Fibroblast of lung (primary cell): ENCODE measurements around the gene PIP4K2B. TPM values are rescaled to one million over a fixed set of nuclear protein-coding genes. Genes with fewer than 3 reads are reported as not detected.

Source experiments
- DNase-seq, 2 donors: peaks; one replicate each; pipeline versions ENCODE4 v3.0.0 to v3.0.0-alpha.2; 2010; ENCODE audit warnings: low read depth in 2 of 2
- H2AFZ ChIP-seq: 2 replicates; pipeline ENCODE4 v1.5.1; 2012; ENCODE audit warnings: low read length, control low read depth, inconsistent platforms
- H3K27ac ChIP-seq: 2 replicates; pipeline ENCODE4 v1.5.1; 2011; ENCODE audit warnings: low read length, control low read depth; ENCODE audit not compliant: insufficient read depth
- H3K27me3 ChIP-seq: 2 replicates; pipeline ENCODE4 v1.5.1; 2011; ENCODE audit warnings: mild to moderate bottlenecking, low read length; ENCODE audit not compliant: control insufficient read depth, insufficient read depth
- H3K36me3 ChIP-seq: 2 replicates; pipeline ENCODE4 v1.5.1; 2011; ENCODE audit warnings: low read length; ENCODE audit not compliant: control insufficient read depth, insufficient read depth
- H3K4me1 ChIP-seq: 2 replicates; pipeline ENCODE4 v1.5.1; 2011; ENCODE audit warnings: low read length; ENCODE audit not compliant: control insufficient read depth, insufficient read depth; ENCODE audit errors: extremely low read depth
- H3K4me2 ChIP-seq: 2 replicates; pipeline ENCODE4 v1.5.1; 2011; ENCODE audit warnings: low read length, control low read depth; ENCODE audit not compliant: insufficient read depth; ENCODE audit errors: extremely low read depth
- H3K4me3 ChIP-seq, 4 experiments: fragments of 200-600 bp in 1 of 4; sonication (generic) in 1 of 4; replicated peaks in 1 of 4; 2 replicates each; pipeline ENCODE4 v1.5.1; 2011 to 2016; ENCODE audit warnings: low read length in 4 of 4, low read depth in 3 of 4, mild to moderate bottlenecking in 3 of 4, control low read depth in 2 of 4, inconsistent platforms in 1 of 4, mixed read lengths in 1 of 4; ENCODE audit not compliant: insufficient read depth in 1 of 4; ENCODE audit errors: control extremely low read depth in 1 of 4
- H3K79me2 ChIP-seq: 2 replicates; pipeline ENCODE4 v1.5.1; 2012; ENCODE audit warnings: mild to moderate bottlenecking, low read length, inconsistent platforms; ENCODE audit not compliant: control insufficient read depth, insufficient read depth
- H3K9ac ChIP-seq: 2 replicates; pipeline ENCODE4 v1.5.1; 2011; ENCODE audit warnings: mild to moderate bottlenecking, low read length, control low read depth; ENCODE audit not compliant: insufficient read depth
- H3K9me3 ChIP-seq: 2 replicates; pipeline ENCODE4 v1.5.1; 2012; ENCODE audit warnings: low read depth, low read length; ENCODE audit not compliant: control insufficient read depth, insufficient read depth
- H4K20me1 ChIP-seq: 2 replicates; pipeline ENCODE4 v1.5.1; 2011; ENCODE audit warnings: low read length; ENCODE audit not compliant: control insufficient read depth, insufficient read depth; ENCODE audit errors: extremely low read depth
- EZH2 ChIP-seq: IDR thresholded peaks from 2 replicates; pipeline ENCODE4 v1.5.1; 2012; ENCODE audit warnings: low read length, control low read depth, mild to moderate bottlenecking; ENCODE audit errors: missing control alignments
- polyA minus RNA-seq: library from RNA; depleted of rRNA, polyadenylated mRNA; stranded (reverse); fragments of >200 nt; gene quantifications from 2 replicates; pipeline ENCODE4 v1.2.3, GENCODE V29; 2011; ENCODE audit warnings: low replicate concordance
- polyA plus RNA-seq, 2 donors: library from polyadenylated mRNA; depleted of rRNA in 1 of 2; stranded (reverse) in 1 of 2; unstranded in 1 of 2; fragments of >200 nt; gene quantifications; 2 replicates each; pipeline ENCODE4 v1.2.1, GENCODE V29; 2011 to 2012; ENCODE audit warnings: missing spikeins in 1 of 2
- total RNA-seq: library from RNA; depleted of rRNA; stranded (reverse); fragments of >200 nt; gene quantifications from 2 replicates; pipeline ENCODE4 v1.2.1, GENCODE V29; 2014
- TF ChIP-seq, protein P1 (sequence below), 2 donors: IDR thresholded peaks in 1 of 2; conservative IDR thresholded peaks in 1 of 2; 1 replicate in 1 of 2; 2 replicates in 1 of 2; pipeline ENCODE4 v1.5.1; 2011 to 2012; ENCODE audit warnings: low read length in 2 of 2, control low read depth in 1 of 2, inconsistent platforms in 1 of 2, low read depth in 1 of 2, mild to moderate bottlenecking in 1 of 2

PIP4K2B gene
- total RNA-seq (38.5 and 43.8 TPM in 2 replicates), polyA plus RNA-seq (30.6 and 33.5 TPM in 2 replicates), polyA minus RNA-seq (54.0 and 77.6 TPM in 2 replicates)
- polyA plus RNA-seq (2012): 34.7 and 34.9 TPM in 2 replicates

DNA sequence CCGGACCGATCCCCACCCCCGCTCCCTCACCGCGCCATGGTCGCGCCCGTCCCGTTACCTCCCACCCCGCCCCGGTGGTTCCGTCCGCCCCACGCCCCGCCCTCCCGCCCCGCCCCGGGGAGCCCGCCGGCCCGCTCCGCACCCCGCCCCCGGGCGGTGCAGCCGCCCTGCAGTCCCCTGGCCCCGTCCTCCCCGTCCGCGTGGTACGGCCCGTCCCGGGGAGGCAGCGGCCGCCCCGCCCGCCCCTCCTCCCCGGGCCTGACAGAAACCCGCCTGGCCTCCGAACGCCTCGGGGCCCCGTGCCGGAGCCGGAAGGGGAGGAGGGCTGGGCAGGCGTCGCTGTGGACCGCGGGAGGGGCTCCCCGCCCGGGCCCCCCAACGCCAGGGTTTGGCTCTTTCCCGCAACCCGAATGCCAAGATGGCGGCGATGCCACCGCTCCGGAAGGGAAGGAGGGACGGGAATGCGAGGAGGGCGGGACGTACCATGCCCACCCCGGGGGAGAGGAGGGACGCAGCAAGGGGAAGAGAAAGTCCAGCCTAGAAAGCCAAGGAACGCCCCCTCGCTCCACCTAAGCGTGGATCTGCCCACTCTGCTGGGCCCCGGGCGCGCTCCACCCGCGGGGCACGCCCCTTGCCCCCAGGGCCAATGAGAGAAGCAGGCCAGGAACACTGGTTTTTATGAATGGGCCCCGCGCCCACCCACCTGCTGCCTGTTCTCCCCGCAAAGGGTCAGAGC is at the start of gene PIP4K2B:
PIP4K2B (minus strand) TSS at position 56 of the 736 bp plus-strand sequence. CDS start 132 bp downstream, outside the sequence.
- TF ChIP-seq, protein P1, sequence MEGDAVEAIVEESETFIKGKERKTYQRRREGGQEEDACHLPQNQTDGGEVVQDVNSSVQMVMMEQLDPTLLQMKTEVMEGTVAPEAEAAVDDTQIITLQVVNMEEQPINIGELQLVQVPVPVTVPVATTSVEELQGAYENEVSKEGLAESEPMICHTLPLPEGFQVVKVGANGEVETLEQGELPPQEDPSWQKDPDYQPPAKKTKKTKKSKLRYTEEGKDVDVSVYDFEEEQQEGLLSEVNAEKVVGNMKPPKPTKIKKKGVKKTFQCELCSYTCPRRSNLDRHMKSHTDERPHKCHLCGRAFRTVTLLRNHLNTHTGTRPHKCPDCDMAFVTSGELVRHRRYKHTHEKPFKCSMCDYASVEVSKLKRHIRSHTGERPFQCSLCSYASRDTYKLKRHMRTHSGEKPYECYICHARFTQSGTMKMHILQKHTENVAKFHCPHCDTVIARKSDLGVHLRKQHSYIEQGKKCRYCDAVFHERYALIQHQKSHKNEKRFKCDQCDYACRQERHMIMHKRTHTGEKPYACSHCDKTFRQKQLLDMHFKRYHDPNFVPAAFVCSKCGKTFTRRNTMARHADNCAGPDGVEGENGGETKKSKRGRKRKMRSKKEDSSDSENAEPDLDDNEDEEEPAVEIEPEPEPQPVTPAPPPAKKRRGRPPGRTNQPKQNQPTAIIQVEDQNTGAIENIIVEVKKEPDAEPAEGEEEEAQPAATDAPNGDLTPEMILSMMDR (conservative IDR thresholded peaks at IDR 0.05 in 1 of 2, IDR thresholded peaks at IDR 0.05 in 1 of 2; ENCODE audit: low read depth in 1 of 2, low read length in 2 of 2): no peak
- no peak for TF ChIP-seq EZH2
- Histone ChIP-seq H4K20me1 (no peaks in the 10 kb centered on the region), H3K4me2 (peak within 1 kb of the TSS; percentile 79), H2AFZ (peak within 1 kb of the TSS; percentile 66), H3K4me3 (peak within 1 kb of the TSS; percentile 54 to 85 (median 82)), H3K9me3 (no peaks in the 10 kb centered on the region), H3K27me3 (no peaks in the 10 kb centered on the region), H3K27ac (peak within 1 kb of the TSS; percentile 96), H3K9ac (peak within 1 kb of the TSS; percentile 98), H3K36me3 (no peaks in the 10 kb centered on the region), H3K4me1 (peaks cover 11% of the 10 kb centered on the region), H3K79me2 (peaks cover 40% of the 10 kb centered on the region)
- DNase-seq: peak; percentile 98 to 99

DNA sequence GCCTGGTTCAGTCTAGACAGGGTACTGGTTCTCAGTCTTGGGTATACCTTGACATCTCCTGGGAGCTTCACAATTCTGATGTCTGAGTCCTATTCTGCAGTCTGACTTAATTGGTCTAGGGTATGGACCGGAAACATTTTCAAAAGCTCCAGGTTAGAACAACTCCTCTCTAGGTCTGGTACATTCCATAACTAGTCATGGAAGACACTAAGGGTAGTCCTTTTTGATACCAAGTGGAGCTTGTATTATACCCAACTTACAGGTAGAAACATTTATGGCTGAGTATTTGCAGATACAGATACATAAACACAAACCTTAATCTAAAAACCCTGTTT is 49.2 kb upstream of the PIP4K2B start:
- H3K4me3 ChIP-seq: no peak overlapping the region
- H3K4me1 ChIP-seq: no peaks in the 10 kb centered on the region
- DNase-seq: no peak
- H4K20me1 ChIP-seq: peaks cover 6% of the 10 kb centered on the region
- H3K27me3 ChIP-seq: no peaks in the 10 kb centered on the region
- H3K79me2 ChIP-seq: peaks cover 39% of the 10 kb centered on the region
- no peak overlapping the region for H3K27ac ChIP-seq
- peaks cover 21% of the 10 kb centered on the region for H3K36me3 ChIP-seq
- H3K9ac ChIP-seq: no peak overlapping the region
- no peak overlapping the region for H2AFZ ChIP-seq
- TF ChIP-seq EZH2: no peak
- TF ChIP-seq, protein P1 (conservative IDR thresholded peaks at IDR 0.05 in 1 of 2, IDR thresholded peaks at IDR 0.05 in 1 of 2; ENCODE audit: low read depth in 1 of 2, low read length in 2 of 2): no peak
- no peak overlapping the region for H3K4me2 ChIP-seq
- no peaks in the 10 kb centered on the region for H3K9me3 ChIP-seq

- Histone ChIP-seq H3K27me3 (no peaks in the 10 kb centered on the region), H3K36me3 (peaks cover 4% of the 10 kb centered on the region), H3K4me2 (no peak overlapping the region), H3K9me3 (no peaks in the 10 kb centered on the region), H4K20me1 (no peaks in the 10 kb centered on the region), H3K4me1 (no peaks in the 10 kb centered on the region), H3K9ac (no peak overlapping the region), H3K27ac (no peak overlapping the region), H3K4me3 (no peak overlapping the region), H3K79me2 (peaks cover 2% of the 10 kb centered on the region), H2AFZ (no peak overlapping the region)
- no peak for TF ChIP-seq EZH2
- TF ChIP-seq, protein P1 (conservative IDR thresholded peaks at IDR 0.05 in 1 of 2, IDR thresholded peaks at IDR 0.05 in 1 of 2; ENCODE audit: low read depth in 1 of 2, low read length in 2 of 2): no peak
- peak in 1 of 2 donors; percentile 9 for DNase-seq
These were observed 45.0 kb upstream of the PIP4K2B start for GRCh38 chr17:38844261-38844757.
